H1 (cell line): ENCODE measurements around the gene SIRT7. TPM values are rescaled to one million over a fixed set of nuclear protein-coding genes. Genes with fewer than 3 reads are reported as not detected.

Source experiments
- CTCF ChIA-PET: fragments of 300-600 bp; sonication (Branson Sonifier 250); formaldehyde crosslinking; loops from one replicate; lab custom pipeline; 2021; ENCODE audit not compliant: partially characterized antibody; lab: Charles Lee
- POLR2A ChIA-PET: fragments of 300-600 bp; sonication (Branson Sonifier 250); formaldehyde crosslinking; loops from one replicate; lab custom pipeline; 2021; ENCODE audit warnings: inconsistent platforms; ENCODE audit not compliant: partially characterized antibody; lab: Charles Lee
- DNase-seq, 2 experiments: peaks; one replicate each; pipeline versions ENCODE4 v3.0.0 to v3.0.0-alpha.2; 2010 to 2022; ENCODE audit warnings: low spot score in 2 of 2, low read depth in 1 of 2, mixed read lengths in 1 of 2
- FAIRE-seq: peaks from 2 replicates; lab custom pipeline; 2011; peaks lifted over from hg19 to GRCh38; lab: Jason Lieb, UNC
- H2AFZ ChIP-seq: 2 replicates; pipeline ENCODE4 v1.8.1; 2012; ENCODE audit warnings: low read length, inconsistent platforms
- H2AK5ac ChIP-seq: 2 replicates; pipeline ENCODE4 v1.6.1; 2013; ENCODE audit warnings: low read depth, low read length
- H2BK120ac ChIP-seq: replicated peaks from 2 replicates; pipeline ENCODE3; 2013; ENCODE audit warnings: low read depth, low read length, inconsistent platforms
- H2BK12ac ChIP-seq: 2 replicates; pipeline ENCODE4 v1.6.1; 2013; ENCODE audit warnings: low read depth, low read length
- H2BK15ac ChIP-seq: 2 replicates; pipeline ENCODE4 v1.6.1; 2013; ENCODE audit warnings: low read length
- H2BK20ac ChIP-seq: 2 replicates; pipeline ENCODE4 v1.6.1; 2013; ENCODE audit warnings: low read length
- H2BK5ac ChIP-seq: 2 replicates; pipeline ENCODE4 v1.6.1; 2013; ENCODE audit warnings: low read depth, low read length
- H3K14ac ChIP-seq: 2 replicates; pipeline ENCODE4 v1.6.1; 2013; ENCODE audit warnings: inconsistent platforms; ENCODE audit not compliant: insufficient read length
- H3K18ac ChIP-seq: 2 replicates; pipeline ENCODE4 v1.6.1; 2013; ENCODE audit warnings: low read length; ENCODE audit errors: extremely low read depth
- H3K23ac ChIP-seq: 2 replicates; pipeline ENCODE4 v1.6.1; 2013; ENCODE audit warnings: inconsistent platforms; ENCODE audit not compliant: insufficient read length
- H3K23me2 ChIP-seq: 2 replicates; pipeline ENCODE4 v1.6.1; 2013; ENCODE audit warnings: low read depth, low read length
- H3K27ac ChIP-seq: 2 replicates; pipeline ENCODE4 v1.6.1; 2011; ENCODE audit warnings: low read depth, low read length, inconsistent platforms
- H3K27me3 ChIP-seq, 4 experiments: replicated peaks in 1 of 4; 1 replicate in 1 of 4; 2 replicates in 3 of 4; pipeline versions ENCODE4 v1.6.1 to v1.8.1; 2011 to 2013; ENCODE audit warnings: low read length in 3 of 4, mild to moderate bottlenecking in 3 of 4, inconsistent platforms in 2 of 4, mixed read lengths in 2 of 4, moderate library complexity in 1 of 4; ENCODE audit not compliant: control insufficient read depth in 3 of 4, insufficient read depth in 3 of 4; ENCODE audit errors: extremely low read depth in 1 of 4
- H3K36me3 ChIP-seq, 4 experiments: 2 replicates each; pipeline versions ENCODE4 v1.6.1 to v1.8.1; 2011 to 2013; ENCODE audit warnings: mild to moderate bottlenecking in 4 of 4, low read length in 3 of 4, moderate library complexity in 2 of 4, control low read depth in 1 of 4, inconsistent platforms in 1 of 4; ENCODE audit not compliant: insufficient read depth in 4 of 4, control insufficient read depth in 2 of 4
- H3K4ac ChIP-seq: replicated peaks from 2 replicates; pipeline ENCODE3; 2013; ENCODE audit warnings: low read length, low read depth, mixed read lengths, inconsistent platforms; ENCODE audit not compliant: insufficient read length
- H3K4me1 ChIP-seq, 4 experiments: replicated peaks in 1 of 4; 1 replicate in 1 of 4; 2 replicates in 3 of 4; pipeline versions ENCODE4 v1.6.1 to v1.8.1; 2011 to 2013; ENCODE audit warnings: low read length in 3 of 4, inconsistent platforms in 2 of 4, mixed read lengths in 1 of 4; ENCODE audit not compliant: insufficient read depth in 4 of 4, control insufficient read depth in 3 of 4
- H3K4me2 ChIP-seq, 2 experiments: 2 replicates each; pipeline versions ENCODE4 v1.6.1 to v1.8.1; 2011 to 2013; ENCODE audit warnings: low read depth in 2 of 2, low read length in 2 of 2, control low read depth in 1 of 2, inconsistent platforms in 1 of 2, mild to moderate bottlenecking in 1 of 2; ENCODE audit not compliant: insufficient read depth in 1 of 2
- H3K4me3 ChIP-seq, 4 experiments: fragments of 200-600, 300-600 bp in 1 of 4; sonication (generic), shearing (Covaris generic), sonication (Bioruptor Twin) in 1 of 4; 2 replicates each; pipeline versions ENCODE4 v1.5.1 to v1.8.1; 2011 to 2016; ENCODE audit warnings: low read length in 4 of 4, low read depth in 3 of 4, control low read depth in 2 of 4, inconsistent platforms in 2 of 4, mild to moderate bottlenecking in 2 of 4, mixed read lengths in 1 of 4, moderate library complexity in 1 of 4; ENCODE audit not compliant: insufficient read depth in 2 of 4; ENCODE audit errors: extremely low read depth in 1 of 4
- H3K56ac ChIP-seq: replicated peaks from 2 replicates; pipeline ENCODE3; 2013; ENCODE audit warnings: low read depth, mild to moderate bottlenecking, mixed read lengths, low read length, inconsistent platforms; ENCODE audit not compliant: insufficient read length
- H3K79me1 ChIP-seq: 2 replicates; pipeline ENCODE4 v1.6.1; 2013; ENCODE audit warnings: low read depth, low read length, control low read depth
- H3K79me2 ChIP-seq, 2 experiments: 2 replicates each; pipeline versions ENCODE4 v1.6.1 to v1.8.1; 2012 to 2013; ENCODE audit warnings: low read length in 2 of 2, mild to moderate bottlenecking in 2 of 2, inconsistent platforms in 1 of 2; ENCODE audit not compliant: insufficient read depth in 2 of 2, control insufficient read depth in 1 of 2
- H3K9ac ChIP-seq, 4 experiments: replicated peaks in 1 of 4; 1 replicate in 1 of 4; 2 replicates in 3 of 4; pipeline versions ENCODE4 v1.6.1 to v1.8.1; 2011 to 2013; ENCODE audit warnings: low read depth in 3 of 4, low read length in 3 of 4, control low read depth in 2 of 4, mild to moderate bottlenecking in 2 of 4, moderate library complexity in 2 of 4, inconsistent platforms in 1 of 4; ENCODE audit errors: extremely low read depth in 1 of 4
- H3K9me3 ChIP-seq, 2 experiments: 2 replicates each; pipeline versions ENCODE4 v1.6.1 to v1.8.1; 2012 to 2013; ENCODE audit warnings: mild to moderate bottlenecking in 2 of 2, moderate library complexity in 2 of 2, control low read depth in 1 of 2, inconsistent platforms in 1 of 2, low read depth in 1 of 2, low read length in 1 of 2, mixed read lengths in 1 of 2; ENCODE audit not compliant: insufficient read depth in 2 of 2
- H4K20me1 ChIP-seq, 2 experiments: replicated peaks in 1 of 2; 2 replicates each; pipeline versions ENCODE3 to v1.8.1; 2011 to 2013; ENCODE audit warnings: inconsistent platforms in 2 of 2, low read length in 2 of 2, mild to moderate bottlenecking in 1 of 2; ENCODE audit not compliant: insufficient read depth in 2 of 2, control insufficient read depth in 1 of 2
- H4K5ac ChIP-seq: 2 replicates; pipeline ENCODE4 v1.6.1; 2013; ENCODE audit warnings: low read length, low read depth, mixed read lengths, inconsistent platforms; ENCODE audit not compliant: insufficient read length
- H4K8ac ChIP-seq: 2 replicates; pipeline ENCODE4 v1.8.0; 2013; ENCODE audit warnings: mild to moderate bottlenecking, moderate library complexity, low read length, inconsistent platforms; ENCODE audit not compliant: insufficient read depth; ENCODE audit errors: extremely low read depth
- H4K91ac ChIP-seq: replicated peaks from 2 replicates; pipeline ENCODE3; 2013; ENCODE audit warnings: low read length, mixed read lengths, inconsistent platforms; ENCODE audit not compliant: insufficient read length
- EZH2 ChIP-seq: fragments of 200-600 bp; sonication (generic); IDR thresholded peaks from 2 replicates; pipeline ENCODE4 v1.7.1; 2012; ENCODE audit warnings: low read depth, mild to moderate bottlenecking, moderate library complexity, low read length, inconsistent platforms; ENCODE audit not compliant: severe bottlenecking
- PHF8 ChIP-seq: fragments of 200-600 bp; sonication (generic); conservative IDR thresholded peaks from 2 replicates; pipeline ENCODE4 v1.7.1; 2012; ENCODE audit warnings: low read depth, mild to moderate bottlenecking, inconsistent platforms, low read length, moderate library complexity
- POLR2A ChIP-seq, 2 experiments: IDR thresholded peaks; 1 replicate in 1 of 2; 2 replicates in 1 of 2; pipeline ENCODE4 v1.6.1; 2011; ENCODE audit warnings: low read depth in 2 of 2, low read length in 2 of 2, mild to moderate bottlenecking in 2 of 2; ENCODE audit errors: control extremely low read depth in 1 of 2
- SUZ12 ChIP-seq: fragments of 200-600 bp; sonication (generic); IDR thresholded peaks from 2 replicates; pipeline ENCODE4 v1.6.1; 2012; ENCODE audit warnings: mild to moderate bottlenecking, inconsistent platforms, low read length, moderate library complexity, mixed read lengths
- WGBS, 2 experiments: shearing (Covaris generic) in 1 of 2; methylation state at CpG; one replicate each; pipeline versions ENCODE4 v1.1.6 to v1.1.7; 2013 to 2015; ENCODE audit warnings: low lambda C conversion rate in 2 of 2, mixed read lengths in 2 of 2, inconsistent platforms in 1 of 2, low coverage in 1 of 2, missing lambda C conversion rate in 1 of 2; ENCODE audit not compliant: insufficient replicate concordance in 2 of 2, insufficient coverage in 1 of 2, insufficient read length in 1 of 2; ENCODE audit errors: extremely low coverage in 1 of 2, missing lambda C conversion rate in 1 of 2; 5-methylcytosine and 5-hydroxymethylcytosine counted together
- polyA plus RNA-seq, 7 experiments: library from polyadenylated mRNA; depleted of rRNA in 3 of 7; stranded (reverse) in 5 of 7; unstranded in 2 of 7; fragments of >200 nt in 5 of 7; fragments of 200-250 nt in 2 of 7; gene quantifications; 1 replicate in 5 of 7; 2 replicates in 1 of 7; 4 replicates in 1 of 7; pipeline versions ENCODE4 v1.2.1 to v1.2.3, GENCODE V29; 2011 to 2013; ENCODE audit warnings: missing spikeins in 2 of 7, mixed read lengths in 2 of 7
- total RNA-seq: library from RNA; stranded (reverse); fragmentation: NEBNext Ultra II Directional; extraction: Animal tissue kit (Norgen Biotek cat#: 25700); gene quantifications from 2 replicates; pipeline ENCODE4 v1.2.1, GENCODE V29; 2021
- TF ChIP-seq, protein P1 (sequence below): IDR thresholded peaks from 2 replicates; pipeline ENCODE4 v1.6.1; 2012; ENCODE audit warnings: inconsistent platforms

Gene SIRT7
- total and polyA plus RNA-seq, 2 of the 8 experiments (the other 6 are each of a cell fraction or from before 2014, with no cell fraction given): 5.8 to 16.6 TPM

DNA sequence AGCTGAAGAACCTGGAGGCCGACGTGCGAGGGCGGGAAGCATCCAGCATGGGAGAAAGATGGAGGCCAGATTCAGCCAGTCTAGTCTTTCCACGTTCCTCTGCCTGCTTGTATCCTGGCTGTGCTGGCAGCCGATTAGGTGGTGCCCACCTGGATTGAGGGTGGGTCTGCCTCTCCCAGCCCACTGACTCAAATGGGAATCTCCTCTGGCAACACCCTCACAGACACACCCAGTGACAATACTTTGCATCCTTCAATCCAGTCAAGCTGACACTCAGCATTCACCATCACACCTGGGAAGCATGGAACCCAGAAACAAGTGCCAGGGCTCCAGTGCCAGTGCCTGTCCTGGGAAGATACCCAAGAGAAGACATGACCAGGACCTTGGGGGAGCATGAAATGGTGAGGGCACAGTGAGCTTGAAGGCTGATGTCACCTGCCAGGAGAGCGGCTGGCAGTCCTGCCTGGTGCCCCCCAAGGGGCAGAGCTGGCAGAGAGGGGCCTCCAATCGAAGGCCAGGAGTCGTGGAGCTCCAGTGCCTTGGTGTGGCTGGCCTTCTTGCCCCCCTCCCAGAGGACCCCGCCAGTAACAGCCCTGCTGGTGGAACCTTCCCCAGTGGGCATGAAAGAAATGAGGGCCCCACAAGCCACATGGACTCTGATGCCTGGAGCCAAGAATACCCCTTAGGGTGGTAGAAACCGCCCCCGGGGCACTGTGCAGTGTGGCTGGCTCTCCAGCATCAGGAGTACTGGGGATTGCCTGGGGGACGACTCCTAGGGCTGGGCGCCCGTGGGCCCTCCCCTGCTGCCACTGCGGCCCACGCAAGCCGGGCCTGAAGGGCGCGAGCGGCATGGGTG lies 16.6 kb downstream of the SIRT7 start:
- Histone ChIP-seq H3K9me3 (no peaks in the 10 kb centered on the region), H3K23me2 (peaks cover 6% of the 10 kb centered on the region; the same call in 1 of the 2 replicates), H4K5ac (no peak overlapping the region), H3K9ac (no peak overlapping the region), H3K79me1 (peaks cover 2% of the 10 kb centered on the region; the same call in 1 of the 2 replicates), H3K4me3 (peak overlapping the region; percentile 19 to 61 (median 26); a peak in 6 of 8 replicates), H4K8ac (no peak overlapping the region), H3K18ac (no peak overlapping the region; the same call in 1 of the 2 replicates), H2BK5ac (no peak overlapping the region), H3K4me2 (peak overlapping the region; percentile 63 to 86), H2BK20ac (no peak overlapping the region), H4K20me1 (peaks cover 2 to 10% of the 10 kb centered on the region in 2 experiments), H2BK12ac (no peak overlapping the region), H3K14ac (no peak overlapping the region), H2AK5ac (no peak overlapping the region), H4K91ac (no peak overlapping the region), H3K4me1 (peaks cover 0 to 8% (median 2%) of the 10 kb centered on the region in 4 experiments; a peak in 3 of 7 replicates), H2AFZ (no peak overlapping the region), H3K27ac (no peak overlapping the region), H3K56ac (no peak overlapping the region), H3K4ac (no peak overlapping the region), H3K36me3 (peaks cover 3 to 20% (median 9%) of the 10 kb centered on the region in 4 experiments; a peak in 6 of 8 replicates), H3K79me2 (no peaks in the 10 kb centered on the region), H2BK15ac (peak overlapping the region; percentile 18; the same call in 1 of the 2 replicates), H3K23ac (no peak overlapping the region), H3K27me3 (peaks cover 0 to 22% (median 14%) of the 10 kb centered on the region in 4 experiments; a peak in 5 of 7 replicates), H2BK120ac (no peak overlapping the region)
- POLR2A ChIA-PET: interaction anchor here (0.7 to 4.0 kb wide), 13 partner anchors 9 to 35 kb away, joined by 3 to 29 read pairs (median 5); partner anchors contain the start of genes ALYREF, ANAPC11, MAFG and PCYT2
- FAIRE-seq (no peak), DNase-seq (no peak)
- 67% methylated on average over 16 of the region's 21 CpGs; no CpG with 5 or more reads in 1 of the 2 experiments for WGBS, 2 experiments
- TF ChIP-seq, protein P1, sequence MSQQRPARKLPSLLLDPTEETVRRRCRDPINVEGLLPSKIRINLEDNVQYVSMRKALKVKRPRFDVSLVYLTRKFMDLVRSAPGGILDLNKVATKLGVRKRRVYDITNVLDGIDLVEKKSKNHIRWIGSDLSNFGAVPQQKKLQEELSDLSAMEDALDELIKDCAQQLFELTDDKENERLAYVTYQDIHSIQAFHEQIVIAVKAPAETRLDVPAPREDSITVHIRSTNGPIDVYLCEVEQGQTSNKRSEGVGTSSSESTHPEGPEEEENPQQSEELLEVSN: peak; percentile 49
- peak; percentile 24; the same call in 1 of the 2 replicates for TF ChIP-seq SUZ12
- TF ChIP-seq PHF8: 0 out of 2 replicates have a peak, but pooled peaks have one; percentile 6
- TF ChIP-seq POLR2A (IDR thresholded peaks at IDR 0.05; ENCODE audit: control extremely low read depth in 1 of 2, low read depth in 2 of 2, low read length in 2 of 2): no peak
- TF ChIP-seq EZH2: peak; percentile 22
- CTCF ChIA-PET: interaction anchor here (0.7 to 2.7 kb wide), 2 partner anchors 20 to 32 kb away, joined by 3 to 10 read pairs; no protein-coding TSS in a partner anchor
